HG02571 (cell line): ENCODE measurements around the gene KCND3.

ENCODE experiments used
- ATAC-seq: cut with Tn5 transposase; IDR thresholded peaks from one replicate; pipeline ENCODE4 v1.9.1; 2021; ENCODE audit warnings: mild to moderate bottlenecking, moderate library complexity; ENCODE audit not compliant: unreplicated experiment

KCND3 gene

DNA sequence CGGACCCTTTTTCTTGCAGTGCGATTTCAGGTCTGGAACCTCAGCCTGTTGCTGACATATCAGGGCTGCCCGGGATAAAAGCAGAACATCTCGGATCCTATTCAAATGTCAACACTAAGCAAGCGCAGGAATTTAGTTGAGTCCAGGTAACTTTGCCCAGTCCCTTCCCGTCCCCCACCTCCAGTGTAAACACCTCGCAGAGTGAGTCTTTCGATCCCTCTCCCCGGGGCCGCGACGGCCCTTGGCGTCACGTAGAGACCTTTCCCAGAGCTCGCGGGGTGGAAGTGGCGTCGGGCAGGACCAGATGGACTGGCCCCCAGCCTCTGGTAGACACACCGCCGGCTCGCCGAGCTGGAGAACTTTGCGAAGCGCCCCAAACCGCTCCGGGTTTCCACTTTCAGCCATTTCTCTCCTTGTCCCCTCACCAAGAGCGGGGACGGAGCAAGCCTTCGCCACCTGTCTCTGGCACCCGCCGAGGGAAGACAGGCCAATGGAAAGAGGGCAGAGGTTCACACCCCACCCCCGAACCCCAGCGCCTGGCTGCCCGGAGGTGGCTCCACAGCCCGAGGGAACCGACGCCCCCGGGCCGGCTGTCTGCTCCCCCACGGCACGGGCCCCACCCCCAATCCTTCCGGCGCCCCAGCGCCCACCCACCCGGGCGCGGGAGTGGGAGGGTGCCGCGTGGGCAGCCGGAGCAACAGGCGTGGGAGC is 570 bp downstream of the KCND3 start:
- ATAC-seq: no peak

DNA sequence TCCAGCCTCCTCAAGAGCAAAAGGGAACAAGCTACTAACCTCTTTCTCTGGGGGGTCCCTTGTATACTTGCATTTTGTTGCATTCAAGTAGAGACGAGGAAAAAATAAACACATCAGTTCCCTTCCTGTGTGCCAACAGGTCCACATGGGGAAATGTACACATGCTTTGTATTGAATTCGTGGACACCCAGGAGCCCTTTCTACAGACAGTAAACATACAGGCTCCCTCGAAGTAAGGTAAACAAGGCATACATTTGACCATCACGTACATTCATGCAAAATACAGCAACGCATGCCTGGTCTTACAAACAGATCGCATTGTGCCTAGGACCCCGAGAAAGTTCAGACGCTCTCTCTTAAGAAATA is 1.1 kb downstream of the KCND3 start:
- no peak for ATAC-seq

DNA sequence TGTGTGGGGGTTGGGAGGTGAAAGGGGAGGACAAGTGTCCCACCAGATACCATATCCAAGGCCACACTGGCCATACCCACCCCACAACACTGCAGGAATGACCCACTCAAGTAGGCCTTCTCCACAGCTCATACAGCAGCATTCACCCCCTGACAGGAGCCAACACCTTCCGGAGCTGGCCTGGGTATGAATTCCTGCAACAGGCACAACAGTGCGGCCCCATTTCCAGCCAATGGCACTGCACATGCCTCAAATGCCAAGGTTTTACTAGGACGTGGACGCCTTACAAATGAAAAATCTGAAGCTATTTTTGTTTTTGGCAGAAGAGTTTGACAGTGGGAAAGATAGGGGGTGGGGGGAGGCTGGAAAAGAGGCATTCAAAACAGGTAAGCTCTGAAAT is 2.0 kb downstream of the KCND3 start:
- no peak for ATAC-seq

DNA sequence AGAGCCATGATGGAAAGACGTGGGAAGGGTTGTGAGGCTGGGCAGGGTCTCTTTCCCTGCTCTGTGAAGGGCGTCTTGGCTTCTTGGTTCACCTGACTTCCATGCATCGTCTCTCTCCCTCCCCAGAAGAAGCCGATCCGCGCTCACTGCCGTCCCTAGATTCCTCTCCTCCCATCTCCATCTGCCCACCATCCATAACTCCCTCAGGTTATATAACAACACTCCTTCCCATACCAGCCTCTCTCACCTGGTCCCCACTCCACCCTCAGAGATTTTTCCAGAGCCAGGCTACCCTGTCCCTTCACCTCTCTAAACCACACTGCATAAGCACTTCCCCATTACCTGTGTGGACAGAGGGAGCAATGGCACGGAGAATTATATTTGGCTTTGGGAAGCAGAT is 6.0 kb downstream of the KCND3 start:
- ATAC-seq: no peak

GRCh38 chr1:111982428-111982827 is 7.0 kb downstream of the KCND3 start:
- ATAC-seq: no peak

DNA sequence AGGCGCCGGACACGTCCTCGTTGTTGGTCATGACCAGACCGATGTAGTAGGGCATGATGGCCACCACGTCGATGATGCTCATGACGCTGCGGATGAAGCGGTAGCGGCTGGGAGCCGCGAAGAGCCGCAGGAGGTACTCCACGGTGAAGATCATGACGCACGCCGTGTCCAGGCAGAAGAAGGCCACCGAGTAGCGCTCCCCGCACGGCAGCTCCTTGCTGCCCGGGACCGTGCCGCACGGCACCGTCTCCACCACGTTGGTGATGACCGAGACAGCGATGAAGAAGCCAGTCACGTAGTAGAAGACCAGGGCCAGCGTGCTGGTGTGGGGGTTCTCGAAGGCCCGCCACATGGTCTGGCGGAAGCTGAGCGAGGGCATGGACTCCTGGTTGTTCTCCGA is 7.6 kb downstream of the KCND3 start:
- ATAC-seq: no peak

DNA sequence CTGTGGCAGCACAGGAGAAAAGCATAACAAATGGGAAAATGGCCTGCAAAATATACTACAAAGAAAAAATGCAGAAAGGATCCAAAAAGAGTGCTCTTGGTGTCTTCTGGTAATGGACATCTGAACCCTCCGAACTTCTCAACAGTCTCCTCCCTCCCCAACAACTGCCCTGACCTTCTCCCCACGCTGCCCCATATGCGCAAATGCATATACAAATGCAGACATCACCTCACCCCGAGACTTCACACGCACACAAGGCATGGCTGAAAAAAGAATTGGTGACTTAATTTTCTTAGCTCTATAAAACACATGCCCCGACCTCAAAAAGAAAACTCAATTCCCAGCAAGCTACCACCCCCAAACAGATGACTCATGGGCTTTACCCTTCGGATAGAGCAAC is 8.4 kb downstream of the KCND3 start:
- ATAC-seq: no peak

DNA sequence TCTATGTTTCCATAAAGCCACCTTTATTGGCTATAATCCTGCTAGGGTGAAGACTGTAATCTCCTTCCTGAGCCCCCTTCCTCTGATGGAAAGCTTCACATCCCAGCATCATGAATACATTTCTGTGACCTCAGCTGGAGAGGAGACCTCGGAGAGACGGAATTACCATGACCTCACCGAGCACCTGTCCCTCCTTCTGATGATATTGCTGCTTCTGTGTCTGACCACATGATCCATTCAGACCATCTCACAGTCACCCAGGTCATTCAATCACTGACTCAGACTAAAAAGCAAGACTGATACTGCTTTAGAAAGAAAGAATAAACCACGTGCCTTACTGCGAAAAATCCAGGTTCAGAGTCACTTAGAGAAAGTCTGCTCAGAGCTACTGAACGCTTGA is 8.8 kb downstream of the KCND3 start:
- no peak for ATAC-seq

DNA sequence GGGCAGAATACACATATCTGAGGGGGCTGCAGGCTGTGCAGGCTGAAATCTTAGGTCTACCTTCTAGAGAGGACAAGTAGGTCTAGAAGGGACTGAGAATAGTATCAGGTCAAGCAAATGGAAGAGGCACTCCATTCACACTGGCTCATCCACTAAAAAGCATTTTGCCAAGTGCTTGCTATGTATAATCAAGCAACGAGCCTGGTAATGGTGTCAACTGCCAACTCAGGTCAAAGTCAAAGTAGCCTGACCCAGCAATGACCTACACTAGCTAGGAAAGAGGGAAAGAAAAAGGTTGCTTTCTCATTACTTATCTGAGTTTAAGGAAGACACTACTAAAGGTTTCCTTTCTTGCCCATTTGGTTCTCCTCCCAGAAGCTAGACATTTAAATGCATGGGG is 10.8 kb downstream of the KCND3 start:
- no peak for ATAC-seq

DNA sequence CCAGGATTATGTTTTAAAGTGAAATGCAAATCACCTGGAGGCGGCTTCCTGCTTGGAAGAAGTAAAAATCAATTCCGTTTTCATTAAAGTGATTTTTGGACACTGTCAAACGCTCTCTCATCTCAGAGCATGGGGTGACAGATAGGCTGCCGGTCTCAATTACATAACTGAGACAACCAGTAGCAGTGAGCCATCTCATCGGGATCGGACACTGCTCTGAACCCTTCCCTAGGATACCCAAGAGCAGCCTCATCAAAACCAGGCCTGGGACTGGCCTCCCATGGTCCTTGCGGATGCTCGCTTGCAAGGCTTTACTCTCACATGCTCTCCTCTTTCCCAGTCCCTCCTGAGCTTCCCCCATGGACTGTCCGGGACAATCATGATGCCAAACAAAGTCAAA is 12.1 kb downstream of the KCND3 start:
- ATAC-seq: no peak

DNA sequence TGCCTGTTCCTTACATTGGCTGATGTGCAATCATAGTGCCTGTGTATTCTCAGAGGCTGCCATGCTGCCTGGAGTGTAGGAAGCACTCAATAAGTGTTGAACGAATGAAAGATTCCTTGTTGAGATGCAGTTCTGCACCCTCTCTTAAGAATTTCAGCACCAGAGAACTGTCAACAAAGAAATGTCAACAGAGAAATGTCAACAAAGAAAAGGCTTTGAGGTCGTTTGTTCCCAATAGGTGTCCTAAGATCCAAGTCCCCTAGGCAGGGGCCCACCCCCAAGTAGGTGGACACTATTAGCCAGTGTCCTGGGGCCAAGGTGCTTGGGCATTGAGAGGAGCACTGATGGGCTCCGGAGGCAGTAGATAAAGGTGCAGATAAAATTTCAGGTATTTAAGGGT is 12.6 kb downstream of the KCND3 start:
- no peak for ATAC-seq

DNA sequence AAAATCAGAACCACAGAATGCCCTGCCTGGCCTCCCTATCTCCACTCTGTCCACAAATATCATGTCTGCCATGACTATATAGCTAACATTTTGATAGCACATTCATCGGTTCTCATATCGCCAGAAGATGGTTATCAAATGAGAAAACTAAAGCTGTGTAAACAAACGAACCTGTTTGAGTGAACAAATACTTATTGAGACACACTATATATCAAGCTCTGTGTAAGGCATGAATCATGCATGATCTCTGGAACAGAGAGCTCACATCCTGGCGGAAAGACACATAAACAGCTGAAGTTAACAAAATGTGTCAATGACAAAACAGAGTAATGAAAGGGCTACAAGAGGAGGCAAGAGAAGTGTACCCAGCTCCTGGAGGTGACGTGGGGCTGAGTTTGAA is 13.1 kb downstream of the KCND3 start:
- no peak for ATAC-seq

- ATAC-seq: no peak
These were observed 16.2 kb downstream of the KCND3 start for GRCh38 chr1:111973150-111973790.

- ATAC-seq: no peak
These were observed 18.1 kb downstream of the KCND3 start for GRCh38 chr1:111971396-111971795.

DNA sequence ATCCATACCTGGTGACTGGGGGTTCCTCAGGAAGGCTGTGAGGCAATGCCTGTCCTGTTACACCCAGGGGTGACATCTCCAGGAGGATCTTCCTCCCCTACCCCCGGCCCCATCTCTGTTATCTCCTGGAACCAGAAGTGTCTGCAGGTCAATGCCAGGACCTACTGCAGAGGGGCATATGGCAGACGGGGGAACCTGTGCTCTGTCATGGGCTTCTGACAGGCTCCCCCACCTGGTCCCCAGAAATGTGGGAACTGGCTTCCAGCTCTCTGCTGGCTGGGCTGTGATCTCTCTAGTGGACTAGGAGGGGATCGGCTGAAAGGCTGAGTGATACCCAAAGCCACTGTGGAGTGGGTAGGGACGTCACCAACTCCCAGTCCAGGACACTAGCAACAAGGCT is 21.0 kb downstream of the KCND3 start:
- no peak for ATAC-seq

- ATAC-seq: no peak
These were observed 21.6 kb downstream of the KCND3 start for GRCh38 chr1:111967886-111968285.

- ATAC-seq: no peak
These were observed 22.3 kb downstream of the KCND3 start for GRCh38 chr1:111967067-111967690.

GRCh38 chr1:111965781-111966443 is 23.6 kb downstream of the KCND3 start:
- ATAC-seq: no peak

- no peak for ATAC-seq
These were observed 25.3 kb downstream of the KCND3 start for GRCh38 chr1:111963985-111964738.

DNA sequence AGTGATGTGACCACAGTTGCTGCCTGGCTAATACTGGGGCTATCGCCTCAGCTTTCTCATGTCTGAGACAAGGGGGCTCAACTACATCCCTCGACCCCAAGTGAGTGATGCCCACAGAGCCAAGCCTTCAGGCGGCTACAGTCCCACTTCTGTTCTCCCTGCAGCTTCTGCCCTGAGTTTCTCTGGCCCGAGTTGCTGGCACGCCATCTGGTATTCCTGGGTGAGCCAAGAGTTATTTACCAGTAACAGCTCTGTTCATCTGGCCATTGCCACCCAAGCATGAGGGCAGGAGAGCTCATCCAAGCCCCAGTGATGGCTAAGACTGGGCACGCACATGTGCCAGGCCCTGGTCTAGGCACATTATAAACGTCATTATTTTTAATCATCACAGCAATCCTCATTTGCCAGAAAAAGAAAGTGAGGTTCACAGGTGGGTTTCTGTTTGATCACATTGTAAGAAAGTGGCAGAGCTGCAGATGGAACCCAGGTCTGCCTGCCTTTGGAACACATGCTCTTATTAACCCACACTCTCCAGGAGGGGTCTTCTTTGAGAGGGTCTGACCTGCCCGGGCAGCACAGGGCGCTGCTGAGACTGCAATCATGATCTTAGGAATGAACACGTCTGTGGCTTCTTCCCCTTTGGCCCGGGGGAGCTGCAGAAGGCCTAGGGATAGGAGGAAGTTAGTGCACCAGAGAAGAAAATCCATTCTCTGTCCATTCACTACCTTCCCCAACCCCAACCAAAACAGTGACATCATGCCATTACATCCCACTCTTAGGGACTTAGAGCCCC is 27.5 kb downstream of the KCND3 start:
- ATAC-seq: no peak
